Uterus (tissue), 4 donors: ENCODE results near the gene SAMD8. TPM values are rescaled to one million over a fixed set of nuclear protein-coding genes. Genes with fewer than 3 reads are reported as not detected.

Source experiments
- DNase-seq, 2 donors: peaks; one replicate each; pipeline ENCODE4 v3.0.0-alpha.2; 2019 to 2020
- H3K27ac ChIP-seq, 2 donors: fragments of 200-600 bp; sonication (generic); 1 replicate in 1 of 2; 2 replicates in 1 of 2; pipeline ENCODE4 v1.5.1; 2016 to 2018
- H3K27me3 ChIP-seq, 2 donors: fragments of 200-600 bp; sonication (generic); one replicate each; pipeline ENCODE4 v1.5.1; 2018 to 2019; ENCODE audit warnings: control low read depth in 1 of 2
- H3K36me3 ChIP-seq, 2 donors: fragments of 200-600 bp; sonication (generic); one replicate each; pipeline ENCODE4 v1.5.1; 2019; ENCODE audit warnings: control low read depth in 1 of 2
- H3K4me1 ChIP-seq, 2 donors: fragments of 200-600 bp; sonication (generic); one replicate each; pipeline ENCODE4 v1.5.1; 2018 to 2019; ENCODE audit warnings: control low read depth in 1 of 2
- H3K4me3 ChIP-seq, 2 donors: fragments of 200-600 bp; sonication (generic); 1 replicate in 1 of 2; 2 replicates in 1 of 2; pipeline ENCODE4 v1.5.1; 2018 to 2019; ENCODE audit warnings: mild to moderate bottlenecking in 1 of 2
- H3K9me3 ChIP-seq, 2 donors: fragments of 200-600 bp; sonication (generic); one replicate each; pipeline ENCODE4 v1.5.1; 2019; ENCODE audit warnings: control low read depth in 1 of 2
- POLR2A ChIP-seq, 2 donors: fragments of 450-650 bp; IDR thresholded peaks; one replicate each; pipeline ENCODE4 v1.6.1; 2016; ENCODE audit warnings: antibody characterized with exemption in 2 of 2, mild to moderate bottlenecking in 1 of 2, moderate library complexity in 1 of 2
- intact Hi-C: fragments of 100-400 bp; cut with DNase I; formaldehyde crosslinking; loops from one replicate; pipeline ENCODE4 v1.15.1; 2023; ENCODE audit warnings: low total_unique reads
- total RNA-seq, 4 donors: library from RNA; depleted of rRNA in 3 of 4; stranded (reverse); fragments of >200 nt in 3 of 4; gene quantifications; one replicate each; pipeline versions ENCODE4 v1.1.0 to v1.2.4, GENCODE V29; 2014 to 2023
- TF ChIP-seq, protein P1 (sequence below), 4 experiments: fragments of 200-600 bp in 2 of 4; fragments of 450-650 bp in 2 of 4; sonication (generic) in 2 of 4; IDR thresholded peaks; one replicate each; pipeline ENCODE4 v1.5.1; 2016 to 2019; ENCODE audit warnings: antibody characterized with exemption in 4 of 4, mild to moderate bottlenecking in 2 of 4, moderate library complexity in 1 of 4
- donor health status: DM: yes; HTN: yes; CAD: no.

The SAMD8 gene
- total RNA-seq, 4 donors from 2014 or later: 25.4 to 51.4 (median 49.2) TPM

DNA sequence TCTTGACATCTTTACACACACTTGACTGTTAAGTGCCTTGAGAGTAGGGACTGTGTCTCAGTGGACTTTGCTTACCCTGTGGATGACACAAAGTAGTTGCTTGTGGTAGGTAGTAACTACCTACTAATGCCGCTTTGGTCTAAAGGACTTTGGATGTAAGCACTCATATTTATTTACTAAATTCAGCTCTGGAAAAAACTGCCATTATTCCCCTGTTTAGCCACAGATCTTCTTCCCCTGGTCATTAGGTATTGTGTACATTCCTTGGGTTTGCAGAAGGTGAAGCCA lies 96.3 kb downstream of the SAMD8 start:
- Histone ChIP-seq H3K4me3 (no peak overlapping the region), H3K9me3 (no peaks in the 10 kb centered on the region), H3K36me3 (no peaks in the 10 kb centered on the region), H3K27ac (no peak overlapping the region), H3K4me1 (peaks cover 3 to 8% of the 10 kb centered on the region in 2 donors), H3K27me3 (no peaks in the 10 kb centered on the region)
- TF ChIP-seq, protein P1, sequence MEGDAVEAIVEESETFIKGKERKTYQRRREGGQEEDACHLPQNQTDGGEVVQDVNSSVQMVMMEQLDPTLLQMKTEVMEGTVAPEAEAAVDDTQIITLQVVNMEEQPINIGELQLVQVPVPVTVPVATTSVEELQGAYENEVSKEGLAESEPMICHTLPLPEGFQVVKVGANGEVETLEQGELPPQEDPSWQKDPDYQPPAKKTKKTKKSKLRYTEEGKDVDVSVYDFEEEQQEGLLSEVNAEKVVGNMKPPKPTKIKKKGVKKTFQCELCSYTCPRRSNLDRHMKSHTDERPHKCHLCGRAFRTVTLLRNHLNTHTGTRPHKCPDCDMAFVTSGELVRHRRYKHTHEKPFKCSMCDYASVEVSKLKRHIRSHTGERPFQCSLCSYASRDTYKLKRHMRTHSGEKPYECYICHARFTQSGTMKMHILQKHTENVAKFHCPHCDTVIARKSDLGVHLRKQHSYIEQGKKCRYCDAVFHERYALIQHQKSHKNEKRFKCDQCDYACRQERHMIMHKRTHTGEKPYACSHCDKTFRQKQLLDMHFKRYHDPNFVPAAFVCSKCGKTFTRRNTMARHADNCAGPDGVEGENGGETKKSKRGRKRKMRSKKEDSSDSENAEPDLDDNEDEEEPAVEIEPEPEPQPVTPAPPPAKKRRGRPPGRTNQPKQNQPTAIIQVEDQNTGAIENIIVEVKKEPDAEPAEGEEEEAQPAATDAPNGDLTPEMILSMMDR (IDR thresholded peaks at IDR 0.05): no peak
- TF ChIP-seq POLR2A (IDR thresholded peaks at IDR 0.05): no peak
- no peak for DNase-seq
- intact Hi-C loops: no loop called here

DNA sequence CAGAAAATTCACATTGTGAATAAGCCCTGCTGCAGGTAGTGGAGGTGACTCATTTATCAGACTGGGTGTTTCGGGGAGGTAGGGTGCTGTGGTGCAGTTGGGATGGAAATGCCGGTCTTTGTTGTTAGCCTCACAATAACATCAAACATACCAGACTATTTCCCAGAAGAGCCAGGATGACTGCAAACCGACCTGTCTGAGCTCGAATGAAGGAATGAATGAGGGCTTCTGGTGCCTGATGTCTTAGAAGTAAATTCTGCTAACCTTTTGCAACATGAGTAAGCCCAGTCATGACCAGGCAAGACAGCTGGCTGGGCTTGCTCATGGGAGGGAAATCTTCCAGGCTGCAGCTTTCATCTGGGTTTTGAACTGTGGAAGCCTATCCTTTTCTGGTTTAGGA lies 96.7 kb downstream of the SAMD8 start:
- TF ChIP-seq, protein P1 (IDR thresholded peaks at IDR 0.05): no peak
- TF ChIP-seq POLR2A (IDR thresholded peaks at IDR 0.05): no peak
- Histone ChIP-seq H3K4me1 (peaks cover 3 to 8% of the 10 kb centered on the region in 2 donors), H3K4me3 (no peak overlapping the region), H3K36me3 (no peaks in the 10 kb centered on the region), H3K9me3 (no peaks in the 10 kb centered on the region), H3K27ac (peak overlapping the region in 1 of 2 donors; percentile 11), H3K27me3 (no peaks in the 10 kb centered on the region)
- intact Hi-C loops: no loop called here
- DNase-seq: no peak

DNA sequence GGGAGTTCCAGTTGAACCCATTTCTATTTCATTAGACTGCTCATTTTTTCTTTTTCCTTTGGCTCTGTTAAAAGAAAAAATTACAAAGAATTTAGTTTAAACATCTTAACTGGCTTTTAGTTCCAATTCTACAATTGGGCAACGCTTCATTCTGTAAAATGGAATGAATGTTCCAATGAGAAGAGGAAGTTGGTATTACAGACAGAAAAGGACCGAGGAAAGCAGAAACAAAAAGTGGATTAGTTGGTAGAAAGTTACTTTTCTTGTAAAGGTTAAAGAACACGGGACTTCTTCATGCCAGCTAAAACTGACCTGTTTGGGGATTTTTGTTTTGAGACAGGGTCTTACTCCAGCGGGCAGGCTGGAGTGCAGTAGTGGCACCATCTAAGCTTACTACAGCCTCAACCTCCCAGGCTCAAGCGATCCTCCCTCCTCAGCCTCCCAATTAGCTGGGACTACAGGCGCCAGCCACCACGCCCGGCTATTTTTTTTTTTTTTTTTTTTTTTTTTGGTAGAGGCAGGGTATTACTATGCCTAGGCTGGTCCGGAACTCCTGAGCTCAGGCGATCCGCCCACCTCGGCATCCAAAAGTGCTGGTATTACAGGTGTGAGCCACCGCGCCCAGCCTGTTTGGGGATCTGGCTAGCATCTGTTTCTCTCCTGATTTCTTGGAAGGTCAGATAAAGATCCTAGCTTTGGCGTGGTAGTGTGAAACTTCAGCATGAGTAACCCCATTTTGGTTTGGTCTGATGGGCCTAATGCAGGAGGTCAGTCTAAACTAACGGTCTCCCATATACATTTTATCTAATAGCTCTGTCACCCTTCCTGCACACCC lies 97.8 kb downstream of the SAMD8 start:
- intact Hi-C loops: no loop called here
- Histone ChIP-seq H3K9me3 (no peaks in the 10 kb centered on the region), H3K4me3 (peak overlapping the region; percentile 91 to 92), H3K27me3 (no peaks in the 10 kb centered on the region), H3K36me3 (no peaks in the 10 kb centered on the region), H3K27ac (peak overlapping the region; percentile 98 to 99), H3K4me1 (peaks cover 3 to 8% of the 10 kb centered on the region in 2 donors)
- no peak for TF ChIP-seq POLR2A (IDR thresholded peaks at IDR 0.05)
- TF ChIP-seq, protein P1 (IDR thresholded peaks at IDR 0.05): no peak
- peak in 1 of 2 donors; percentile 34 for DNase-seq

DNA sequence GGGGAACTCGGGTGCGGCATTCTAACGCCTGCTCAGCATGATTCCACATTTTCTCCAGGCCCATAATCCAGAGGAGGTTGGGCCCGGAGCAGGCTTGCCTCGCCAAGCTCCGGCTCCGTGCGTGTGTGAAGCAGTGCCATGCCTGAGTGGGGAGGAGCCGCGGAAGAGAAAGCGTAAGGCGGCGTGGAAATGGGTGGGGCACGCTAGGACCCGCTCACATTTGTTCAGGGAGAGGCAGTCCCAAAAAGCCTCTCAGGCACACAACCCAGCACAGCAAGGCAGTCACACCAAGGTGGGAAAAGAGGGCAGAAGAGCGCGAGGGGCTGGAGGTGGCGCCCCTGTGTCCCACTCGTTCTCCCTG lies 98.4 kb downstream of the SAMD8 start:
- Histone ChIP-seq H3K9me3 (no peaks in the 10 kb centered on the region), H3K4me1 (peaks cover 3 to 8% of the 10 kb centered on the region in 2 donors), H3K27ac (peak overlapping the region; percentile 98 to 99), H3K27me3 (no peaks in the 10 kb centered on the region), H3K36me3 (no peaks in the 10 kb centered on the region), H3K4me3 (peak overlapping the region; percentile 91 to 92)
- no peak for TF ChIP-seq POLR2A (IDR thresholded peaks at IDR 0.05)
- TF ChIP-seq, protein P1 (IDR thresholded peaks at IDR 0.05): no peak
- peak; percentile 81 to 83 for DNase-seq
- intact Hi-C loops: no loop called here

DNA sequence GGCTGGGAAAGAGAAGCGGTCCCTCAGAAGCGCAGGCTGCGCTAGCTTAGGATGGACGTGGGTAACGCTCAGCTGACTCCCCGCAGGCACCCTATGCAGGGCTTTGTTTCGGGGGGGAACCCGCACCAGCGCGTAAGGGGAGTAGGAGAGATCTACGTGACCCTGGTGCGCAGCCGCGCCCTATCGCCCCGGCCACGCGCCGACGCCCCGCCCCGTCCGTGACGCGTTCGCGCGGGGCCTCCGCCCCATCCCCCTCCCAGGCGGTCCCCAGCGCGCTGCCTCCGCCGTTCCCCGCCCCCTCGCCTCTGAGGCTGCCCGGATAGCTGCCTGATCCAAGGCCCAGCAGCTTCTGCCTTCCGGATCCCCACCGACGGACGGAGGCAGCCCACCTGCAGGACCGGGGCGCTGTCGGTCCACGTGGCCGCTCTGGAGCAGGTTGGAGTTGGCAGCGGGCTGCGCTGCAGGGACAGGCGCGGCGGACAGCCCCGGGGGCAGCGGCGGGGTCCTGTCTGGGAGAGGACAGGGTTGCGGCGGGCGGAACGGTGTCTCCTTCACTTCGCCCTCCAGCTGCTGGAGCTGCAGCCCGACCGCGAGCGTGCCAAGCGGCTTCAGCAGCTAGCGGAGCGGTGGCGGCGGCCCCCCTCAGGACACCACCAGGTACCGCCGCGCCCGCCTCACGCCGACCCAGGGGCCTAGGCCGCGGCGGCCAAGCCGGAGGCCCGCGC lies 99.0 kb downstream of the SAMD8 start, which contains the start of gene VDAC2:
VDAC2 (plus strand) TSS at position 515 of the 725 bp plus-strand sequence. CDS start 363 bp downstream, outside the sequence.
- no peaks in the 10 kb centered on the region for H3K36me3 ChIP-seq
- intact Hi-C loops: no loop called here
- peaks cover 3 to 8% of the 10 kb centered on the region in 2 donors for H3K4me1 ChIP-seq
- DNase-seq: peak; percentile 89 to 95
- no peaks in the 10 kb centered on the region for H3K27me3 ChIP-seq
- TF ChIP-seq POLR2A (IDR thresholded peaks at IDR 0.05): peak; percentile 80 to 87
- TF ChIP-seq, protein P1 (IDR thresholded peaks at IDR 0.05): peak in 1 of 4 experiments; percentile 25
- H3K4me3 ChIP-seq: peak within 1 kb of the TSS; percentile 91 to 92
- peak within 1 kb of the TSS; percentile 98 to 99 for H3K27ac ChIP-seq
- H3K9me3 ChIP-seq: no peaks in the 10 kb centered on the region
